ENCODE data around the gene ARRB2. TPM values are rescaled to one million over a fixed set of nuclear protein-coding genes. Genes with fewer than 3 reads are reported as not detected.

ARRB2 gene
- total RNA-seq, 1 experiment from 2014 or later = 45.1 TPM

DNA sequence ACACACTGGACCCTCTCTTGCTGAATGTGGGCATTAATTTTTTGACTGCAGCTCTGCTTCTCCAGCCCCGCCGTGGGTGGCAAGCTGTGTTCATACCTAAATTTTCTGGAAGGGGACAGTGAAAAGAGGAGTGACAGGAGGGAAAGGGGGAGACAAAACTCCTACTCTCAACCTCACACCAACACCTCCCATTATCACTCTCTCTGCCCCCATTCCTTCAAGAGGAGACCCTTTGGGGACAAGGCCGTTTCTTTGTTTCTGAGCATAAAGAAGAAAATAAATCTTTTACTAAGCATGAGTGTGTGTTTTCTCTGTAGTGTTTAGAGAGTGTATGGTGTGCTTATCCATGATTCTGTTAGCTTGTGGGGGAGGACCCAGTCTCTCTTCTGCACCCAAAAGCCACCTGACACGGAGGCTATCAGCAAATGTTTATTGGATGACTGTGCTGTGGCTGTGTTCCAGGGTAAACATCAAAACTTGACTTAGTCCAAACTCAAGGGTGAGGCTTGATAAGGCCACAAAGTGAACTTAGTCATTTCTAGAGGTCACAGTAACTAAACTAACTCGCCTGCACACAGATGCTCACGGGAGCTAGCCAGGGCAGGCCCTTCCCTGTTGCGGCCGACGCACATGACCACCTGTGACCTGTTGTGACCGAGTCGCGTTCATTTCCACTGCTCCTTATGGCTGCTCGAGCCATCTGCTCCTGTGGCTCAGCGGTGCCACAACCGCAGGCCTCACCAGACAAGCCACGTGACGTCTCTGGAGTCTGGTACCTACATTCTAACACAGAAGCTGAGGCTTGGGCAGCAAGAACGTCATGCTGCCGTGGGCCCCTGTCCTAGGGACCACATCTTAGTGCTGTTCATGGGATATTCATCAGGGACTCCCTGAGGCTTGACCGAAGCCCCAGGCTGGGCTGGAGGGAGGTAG is 11.0 kb downstream of the ARRB2 start:
- peak; percentile 83 for DNase-seq (ENCODE audit: low spot score)
- in situ Hi-C loops (cut with HindIII; ENCODE audit: low sequenced_read_pairs) = loop anchor here (10.0 kb wide), 2 partner anchors 113 to 157 kb away; partner anchors contain the start of genes GGT6 and MINK1

DNA sequence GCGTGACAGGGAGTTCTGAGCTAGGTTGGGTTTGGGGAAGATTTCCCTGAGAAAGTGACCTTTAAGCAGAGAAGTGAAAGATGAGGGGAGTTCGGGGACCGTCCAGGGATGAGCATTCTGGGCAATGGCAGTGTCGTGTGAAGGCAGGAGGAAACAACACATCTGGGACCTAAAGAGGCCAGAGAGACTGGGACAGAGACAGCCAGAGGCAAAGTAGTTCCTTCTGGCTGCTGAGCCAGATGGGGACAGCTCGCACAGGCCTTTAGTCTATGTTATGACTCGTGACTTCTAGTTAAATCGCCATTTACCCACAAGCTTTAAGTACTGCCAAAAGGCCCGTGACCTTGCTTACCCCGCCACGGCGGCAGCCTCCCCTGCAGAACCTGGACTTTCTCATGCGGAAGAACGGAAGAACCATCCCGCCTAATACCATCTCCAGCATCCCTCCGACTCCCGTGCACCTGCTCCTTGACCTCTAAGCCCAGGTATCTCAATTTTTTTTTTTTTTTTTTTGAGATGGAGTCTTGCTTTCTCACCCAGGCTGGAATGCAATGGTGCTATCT is 12.3 kb downstream of the ARRB2 start:
- in situ Hi-C loops (cut with HindIII; ENCODE audit: low sequenced_read_pairs) = loop anchor here (10.0 kb wide), 2 partner anchors 112 to 158 kb away; partner anchors contain the start of genes GGT6 and MINK1
- no peak for DNase-seq (ENCODE audit: low spot score)

DNA sequence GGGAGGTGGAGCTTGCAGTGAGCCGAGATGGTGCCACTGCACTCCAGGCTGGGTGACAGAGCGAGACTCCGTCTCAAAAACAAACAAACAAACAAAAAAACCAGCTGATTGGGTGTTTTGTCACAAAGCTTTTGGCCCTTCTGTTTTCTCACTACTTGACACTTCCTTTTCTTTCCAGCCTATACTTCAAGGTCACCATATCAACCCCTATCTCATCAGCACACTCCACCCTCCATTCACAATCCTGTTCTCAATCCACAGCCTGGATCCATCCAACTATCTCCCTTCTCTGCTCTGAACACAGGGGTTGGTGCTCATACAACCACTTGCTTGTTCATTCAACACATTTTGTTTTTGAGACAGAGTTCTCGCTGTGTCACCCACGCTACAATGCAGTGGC is 14.2 kb downstream of the ARRB2 start:
- in situ Hi-C loops (cut with HindIII; ENCODE audit: low sequenced_read_pairs) = loop anchor here (10.0 kb wide), 2 partner anchors 110 to 160 kb away; partner anchors contain the start of genes GGT6 and MINK1
- no peak for DNase-seq (ENCODE audit: low spot score)

DNA sequence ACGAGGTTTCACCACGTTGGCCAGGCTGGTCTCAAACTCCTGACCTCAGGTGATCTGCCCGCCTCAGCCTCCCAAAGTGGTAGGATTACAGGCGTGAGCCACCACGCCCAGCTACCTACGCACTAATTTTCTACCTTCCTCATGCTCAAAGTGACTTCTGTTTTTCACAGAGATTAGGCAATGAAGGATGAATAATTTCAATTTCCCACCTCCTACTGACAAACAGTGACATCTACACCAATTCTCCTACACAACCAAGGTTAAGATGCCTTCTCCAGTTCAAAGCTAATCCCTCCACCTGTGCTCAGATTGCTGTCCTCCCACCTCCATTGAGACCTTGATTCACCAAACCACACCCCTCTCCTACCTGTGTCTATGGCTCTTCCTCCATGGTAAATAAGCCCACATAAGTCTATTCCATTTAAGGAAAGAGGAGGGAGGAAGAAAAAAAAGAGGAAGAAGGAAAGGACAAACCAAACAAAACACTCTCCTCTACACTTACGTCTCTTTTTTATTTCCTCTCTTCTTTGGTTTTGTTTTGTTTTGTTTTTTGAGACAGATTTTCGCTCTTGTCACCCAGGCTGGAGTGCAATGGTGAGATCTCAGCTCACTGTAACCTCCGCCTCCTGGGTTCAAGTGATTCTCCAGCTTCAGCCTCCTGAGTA is 15.3 kb downstream of the ARRB2 start:
- in situ Hi-C loops (cut with HindIII; ENCODE audit: low sequenced_read_pairs) = loop anchor here (10.0 kb wide), 2 partner anchors 109 to 161 kb away; partner anchors contain the start of genes GGT6 and MINK1
- DNase-seq (ENCODE audit: low spot score) = no peak

DNA sequence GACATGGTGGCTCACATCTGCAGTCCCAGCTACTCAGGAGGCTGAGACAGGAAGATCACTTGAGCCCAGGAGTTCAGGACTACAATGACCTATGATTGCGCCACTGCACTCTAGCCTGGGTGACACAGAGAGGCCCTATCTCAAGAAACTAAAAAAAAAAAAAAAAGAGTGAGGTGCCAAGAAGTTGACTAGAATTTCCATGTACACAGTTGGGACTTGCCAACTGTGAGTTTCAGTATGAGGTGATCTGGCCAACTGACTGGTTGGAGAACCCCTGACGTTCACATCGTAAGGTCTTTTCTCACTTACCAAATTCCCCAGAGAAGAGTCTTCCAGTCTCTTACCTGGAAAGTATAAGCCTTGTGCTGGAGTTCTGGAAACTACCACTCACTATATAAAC is 17.7 kb downstream of the ARRB2 start:
- no peak for DNase-seq (ENCODE audit: low spot score)
- in situ Hi-C loops (cut with HindIII; ENCODE audit: low sequenced_read_pairs) = loop anchor here (10.0 kb wide), 2 partner anchors 107 to 163 kb away; partner anchors contain the start of genes GGT6 and MINK1

DNA sequence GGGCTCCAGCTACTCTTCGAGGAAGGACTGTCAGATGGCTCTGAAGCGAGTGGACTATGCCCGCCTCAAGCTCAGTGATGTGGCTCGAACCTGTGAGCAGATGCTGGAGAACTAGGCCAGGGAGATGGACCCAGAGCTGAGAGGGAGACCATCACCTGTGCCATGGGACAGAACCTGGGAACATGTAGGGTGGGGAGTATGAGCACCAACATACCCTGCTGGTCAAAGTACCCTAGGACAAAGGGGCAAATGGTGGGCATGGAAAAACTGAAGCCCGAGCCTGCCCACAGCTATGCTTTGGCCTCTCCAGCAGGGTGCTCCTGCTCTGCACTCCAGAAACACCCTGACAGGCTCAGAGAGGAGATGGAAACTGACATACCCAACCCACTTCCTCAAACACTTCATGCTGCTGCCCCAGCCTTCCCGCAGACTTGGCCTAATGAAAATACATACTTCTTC is 22.7 kb downstream of the ARRB2 start:
- DNase-seq (ENCODE audit: low spot score) = no peak
- in situ Hi-C loops (cut with HindIII; ENCODE audit: low sequenced_read_pairs) = no loop called here

DNA sequence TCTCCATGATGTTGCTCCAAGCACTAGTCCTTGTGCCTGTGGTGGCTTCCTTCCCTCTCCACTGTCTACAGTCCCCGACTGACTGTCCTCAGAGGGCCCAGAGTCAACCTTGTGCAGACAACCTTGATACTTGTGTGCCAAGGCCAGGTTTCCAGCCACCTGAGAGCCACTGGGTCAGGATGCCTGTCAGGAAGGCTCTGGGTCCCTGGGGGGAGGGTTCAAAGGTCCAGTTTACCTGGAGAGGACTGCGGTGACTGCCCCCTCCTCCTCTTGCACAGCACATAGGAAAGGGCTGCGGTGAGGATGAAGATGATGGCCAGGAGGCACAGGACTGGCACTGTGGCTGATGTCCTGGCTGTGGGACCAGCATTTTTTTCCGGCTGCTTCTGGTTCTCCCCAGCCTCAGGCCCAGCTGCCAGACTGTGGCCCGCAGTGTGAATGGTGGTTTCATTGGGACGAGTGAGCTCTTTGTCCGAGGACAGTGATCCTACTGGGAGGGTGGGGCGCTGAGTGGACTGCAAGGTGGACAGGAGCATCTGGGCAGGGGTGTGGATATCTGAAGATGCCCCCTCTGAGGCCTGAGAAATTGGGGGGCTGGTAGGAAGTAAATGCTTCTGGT is 24.5 kb downstream of the ARRB2 start:
- in situ Hi-C loops (cut with HindIII; ENCODE audit: low sequenced_read_pairs) = no loop called here
- no peak for DNase-seq (ENCODE audit: low spot score)

DNA sequence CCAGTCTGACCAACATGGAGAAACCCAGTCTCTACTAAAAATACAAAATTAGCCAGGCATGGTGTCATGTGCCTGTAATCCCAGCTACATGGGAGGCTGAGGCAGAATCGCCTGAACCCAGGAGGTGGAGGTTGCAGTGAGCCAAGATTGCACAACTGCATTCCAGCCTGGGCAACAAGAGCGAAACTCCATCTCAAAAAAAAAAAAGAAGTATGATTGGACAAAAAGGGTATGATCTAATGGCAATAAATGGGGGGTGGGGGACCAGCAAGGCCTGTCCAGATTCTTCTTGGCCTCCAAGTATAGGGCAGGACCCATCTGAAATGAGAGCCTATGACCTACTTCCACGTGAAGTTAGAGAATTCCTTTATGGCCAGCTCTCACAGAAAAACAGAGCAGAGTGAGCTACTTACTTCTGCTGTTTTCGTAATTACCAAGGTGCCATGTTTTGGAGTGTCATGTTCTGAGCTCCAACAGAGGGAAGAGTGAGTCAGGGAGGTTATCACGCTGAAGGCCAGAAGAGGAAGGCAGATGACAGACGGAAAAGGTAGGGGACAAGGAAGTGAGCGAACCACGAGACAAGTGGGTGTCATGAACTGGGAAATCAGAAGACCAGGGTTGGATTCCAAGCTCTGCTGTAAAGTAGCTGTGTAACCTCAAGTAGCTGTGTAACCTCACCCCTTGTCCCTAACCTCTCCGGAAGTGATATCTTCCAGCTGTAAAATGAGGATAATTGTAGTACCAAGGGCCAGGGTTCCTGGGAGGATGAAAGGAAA is 25.6 kb downstream of the ARRB2 start:
- in situ Hi-C loops (cut with HindIII; ENCODE audit: low sequenced_read_pairs) = no loop called here
- DNase-seq (ENCODE audit: low spot score) = no peak

DNA sequence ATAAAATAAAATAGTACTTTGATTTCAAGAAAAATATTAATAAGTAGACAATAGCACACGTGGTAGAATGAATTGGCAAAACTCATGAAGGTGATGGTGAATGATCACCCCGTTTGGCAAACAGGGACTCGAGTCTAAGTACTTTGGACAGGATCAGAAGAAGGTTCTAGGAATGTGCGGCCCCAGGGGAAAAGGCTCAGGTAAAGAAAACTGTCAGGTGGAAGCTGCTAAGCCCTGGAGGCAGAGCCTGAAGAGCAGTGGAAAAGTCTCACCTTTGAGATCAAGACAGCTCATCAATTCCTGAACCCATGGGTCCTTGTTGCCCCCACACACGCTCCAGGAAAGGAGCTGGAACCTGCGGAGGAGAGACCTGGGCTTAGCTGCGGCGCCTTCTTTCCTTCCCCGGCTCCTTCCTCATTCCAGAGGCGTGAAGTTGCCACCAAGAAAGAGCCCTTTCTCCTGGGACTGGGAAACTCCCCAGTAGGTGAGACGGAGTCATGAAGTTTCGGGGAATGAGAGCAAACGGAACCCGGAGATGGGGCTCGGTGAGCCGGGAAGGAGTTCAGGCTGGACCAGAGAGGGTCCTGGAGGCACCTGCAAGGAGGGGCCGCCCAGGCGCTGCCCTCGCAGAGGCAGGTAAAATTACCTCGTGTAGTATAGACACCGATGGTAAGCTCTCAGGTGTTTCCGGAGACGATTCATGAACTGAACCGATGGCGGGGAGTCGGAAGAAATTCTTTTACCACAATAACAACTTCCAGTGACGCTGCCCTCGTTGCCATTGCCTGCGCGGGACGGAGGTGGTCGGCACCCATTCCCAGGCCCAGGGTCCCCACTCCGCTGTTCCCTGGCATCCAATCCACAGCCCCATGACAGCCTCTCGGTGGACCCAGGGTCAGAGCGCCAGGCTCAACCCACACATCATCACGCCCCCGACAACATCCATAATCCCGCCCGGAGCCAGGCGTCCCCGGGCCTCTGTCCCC is 28.0 kb downstream of the ARRB2 start:
- no peak for DNase-seq (ENCODE audit: low spot score)
- in situ Hi-C loops (cut with HindIII; ENCODE audit: low sequenced_read_pairs) = no loop called here

DNA sequence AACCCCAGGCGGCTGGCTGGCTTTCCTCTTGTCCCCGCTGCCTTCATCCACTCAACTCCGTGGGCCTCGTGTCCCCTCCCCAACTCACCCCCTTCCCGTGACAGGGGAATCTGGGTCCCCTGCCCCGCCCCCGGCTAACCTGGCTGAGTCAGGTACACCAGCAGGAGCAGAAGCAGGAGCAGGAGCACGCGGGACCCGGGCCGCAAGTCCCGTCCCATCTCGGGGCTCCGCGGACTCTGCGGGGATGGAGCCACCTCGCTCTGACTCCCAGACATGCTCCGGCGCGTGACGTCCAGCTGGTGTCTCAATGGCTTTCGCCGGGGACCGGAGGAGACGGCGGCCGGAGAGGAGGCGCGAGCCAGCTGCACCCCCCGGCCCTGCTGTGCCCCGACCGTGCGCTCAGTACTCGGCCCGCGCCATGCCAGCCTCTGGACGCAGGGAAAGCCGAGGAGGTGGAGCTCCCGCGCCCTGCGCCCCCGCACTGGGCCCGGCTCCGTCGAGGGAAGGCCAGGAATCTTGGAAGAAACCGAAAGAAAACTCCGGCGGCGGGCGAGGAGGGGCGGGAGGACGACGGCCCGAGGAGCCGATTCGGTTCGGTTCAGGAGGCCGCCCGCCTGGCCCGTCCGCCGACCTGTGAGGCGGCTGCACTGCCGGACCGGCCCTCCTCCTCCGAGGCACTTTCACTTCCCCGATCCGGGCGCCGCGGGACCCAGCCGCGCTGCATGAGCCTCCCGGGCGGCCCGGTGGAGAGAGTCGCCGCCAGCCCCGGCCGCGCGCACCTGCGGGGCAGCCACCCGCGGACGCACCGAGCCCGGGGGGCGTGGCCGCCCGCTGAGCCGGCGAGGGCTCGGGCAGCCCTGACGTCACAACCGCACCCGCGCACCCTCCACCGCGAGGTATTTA is 28.9 kb downstream of the ARRB2 start, which contains the start of the genes CXCL16 and ZMYND15:
TSS of gene CXCL16 (minus strand) at position 807 of the 903 bp plus-strand sequence. CDS start at position 218, 589 bp downstream.
TSS of gene ZMYND15 (plus strand) at position 712 of the 903 bp plus-strand sequence. CDS start 716 bp downstream, outside the sequence.
- in situ Hi-C loops (cut with HindIII; ENCODE audit: low sequenced_read_pairs) = no loop called here
- DNase-seq (ENCODE audit: low spot score) = no peak

DNA sequence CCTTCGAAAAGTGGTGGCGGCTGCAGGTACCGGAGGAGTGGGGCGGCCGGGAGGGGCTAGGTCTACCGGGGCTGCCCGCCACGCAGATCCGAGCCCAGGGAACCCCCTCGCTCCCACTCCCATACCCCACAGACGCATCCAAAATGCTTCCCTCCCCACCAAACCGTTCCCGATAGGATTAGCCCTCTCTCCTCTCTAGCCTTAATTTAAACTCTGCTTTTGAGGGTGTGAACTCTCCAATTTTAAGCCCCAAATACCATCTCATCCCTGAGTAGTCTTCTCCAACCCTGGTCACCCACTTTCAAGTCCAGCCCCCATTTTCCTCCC is 29.6 kb downstream of the ARRB2 start:
- in situ Hi-C loops (cut with HindIII; ENCODE audit: low sequenced_read_pairs) = no loop called here
- DNase-seq (ENCODE audit: low spot score) = no peak

DNA sequence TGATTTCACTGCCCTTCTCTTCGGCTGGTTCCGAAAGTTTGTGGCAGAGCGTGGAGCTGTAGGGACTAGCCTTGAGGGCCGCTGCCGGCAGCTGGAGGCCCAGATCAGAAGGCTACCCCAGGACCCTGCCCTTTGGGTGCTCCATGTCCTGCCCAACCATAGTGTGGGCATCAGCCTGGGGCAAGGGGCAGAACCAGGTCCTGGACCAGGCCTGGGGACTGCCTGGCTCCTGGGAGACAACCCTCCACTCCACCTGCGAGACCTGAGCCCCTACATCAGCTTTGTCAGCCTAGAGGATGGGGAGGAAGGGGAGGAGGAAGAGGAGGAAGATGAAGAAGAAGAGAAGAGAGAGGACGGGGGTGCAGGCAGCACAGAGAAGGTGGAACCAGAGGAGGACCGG is 30.2 kb downstream of the ARRB2 start:
- in situ Hi-C loops (cut with HindIII; ENCODE audit: low sequenced_read_pairs) = no loop called here
- no peak for DNase-seq (ENCODE audit: low spot score)

DNA sequence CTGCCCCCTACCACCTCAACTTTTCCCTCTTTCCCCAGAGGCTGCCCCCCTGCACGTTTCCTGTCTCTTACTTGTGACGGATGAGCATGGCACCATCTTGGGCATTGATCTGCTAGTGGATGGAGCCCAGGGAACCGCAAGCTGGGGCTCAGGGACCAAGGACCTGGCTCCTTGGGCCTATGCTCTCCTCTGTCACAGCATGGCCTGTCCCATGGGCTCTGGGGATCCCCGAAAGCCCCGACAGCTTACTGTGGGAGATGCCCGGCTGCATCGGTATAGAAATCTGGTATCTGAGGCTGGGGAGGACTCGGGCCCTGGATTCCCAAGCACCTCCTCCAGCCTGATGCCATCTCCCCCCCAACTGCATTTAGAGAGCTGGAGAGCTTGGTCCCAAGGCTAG is 31.1 kb downstream of the ARRB2 start:
- DNase-seq (ENCODE audit: low spot score) = no peak
- in situ Hi-C loops (cut with HindIII; ENCODE audit: low sequenced_read_pairs) = no loop called here

DNA sequence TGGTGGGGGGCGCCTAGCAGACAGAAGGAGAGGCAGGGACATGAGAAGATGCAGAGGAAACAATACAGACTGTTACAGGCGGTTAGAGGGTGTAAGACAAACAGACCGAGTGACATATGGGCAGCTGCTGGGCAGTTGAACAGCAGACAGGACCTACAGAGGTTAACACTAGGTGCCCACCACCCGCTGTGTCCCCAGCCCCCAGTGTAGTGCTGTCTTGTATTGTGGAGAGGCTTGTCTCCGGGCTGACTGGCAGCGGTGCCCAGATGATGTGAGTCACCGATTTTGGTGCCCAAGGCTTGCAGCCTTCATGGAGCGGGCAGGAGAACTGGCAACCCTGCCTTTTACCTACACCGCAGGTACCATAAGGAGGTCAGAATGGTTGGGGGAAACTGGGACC is 31.7 kb downstream of the ARRB2 start:
- DNase-seq (ENCODE audit: low spot score) = no peak
- in situ Hi-C loops (cut with HindIII; ENCODE audit: low sequenced_read_pairs) = no loop called here

DNA sequence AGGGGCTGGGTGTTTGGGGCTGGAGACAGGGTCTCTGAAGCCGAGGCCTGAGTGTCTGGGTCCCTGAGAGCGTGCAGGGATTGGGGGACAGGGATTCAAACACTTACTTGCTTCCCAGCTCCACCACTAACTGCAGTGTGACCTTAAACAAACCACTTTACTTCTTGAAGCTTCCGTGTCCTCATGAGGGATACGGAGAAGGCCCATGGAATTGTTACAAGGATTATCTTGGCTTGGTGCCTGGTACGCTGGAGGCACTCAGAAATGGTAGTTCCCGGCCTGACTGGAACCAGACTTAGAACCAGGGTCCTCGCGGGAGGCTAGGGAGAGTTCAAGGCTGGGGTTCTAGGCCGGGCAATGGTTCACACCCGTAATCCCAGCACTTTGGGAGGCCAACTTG is 32.2 kb downstream of the ARRB2 start:
- no peak for DNase-seq (ENCODE audit: low spot score)
- in situ Hi-C loops (cut with HindIII; ENCODE audit: low sequenced_read_pairs) = no loop called here

DNA sequence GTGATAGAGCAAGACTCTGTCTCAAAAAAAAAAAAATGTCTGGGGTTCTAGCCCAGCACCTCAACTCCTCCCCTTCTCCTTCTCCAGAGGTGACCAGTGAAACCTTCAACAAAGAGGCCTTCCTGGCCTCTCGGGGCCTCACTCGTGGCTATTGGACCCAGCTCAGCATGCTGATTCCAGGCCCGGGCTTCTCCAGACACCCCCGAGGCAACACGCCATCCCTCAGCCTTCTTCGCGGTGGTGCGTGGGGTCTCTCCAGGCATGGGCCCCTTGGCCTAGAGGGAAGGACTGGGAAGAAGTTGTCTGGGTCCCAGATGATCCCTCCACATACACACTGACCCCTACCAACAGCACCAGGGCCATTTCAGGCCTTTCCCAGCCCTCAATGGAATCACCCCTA is 32.8 kb downstream of the ARRB2 start:
- no peak for DNase-seq (ENCODE audit: low spot score)
- in situ Hi-C loops (cut with HindIII; ENCODE audit: low sequenced_read_pairs) = no loop called here

Data from G401 (cell line).